ENCODE results near the gene OR4D9.
"Not testable (repeated sequence)": the region's sequence is repeated elsewhere in the genome, so short reads cannot be mapped to it uniquely, and the experiment has no call there.

Gene OR4D9

GRCh38 chr11:59510941-59511589 lies at the start of gene OR4D9:
TSS of gene OR4D9 (plus strand) at chr11:59511539. CDS start at chr11:59514913, 3,374 bp downstream.
- no peak for FAIRE-seq

- FAIRE-seq = no peak
These were observed 48.1 kb upstream of the OR4D9 start for GRCh38 chr11:59463190-59463641.

- no peak for FAIRE-seq
These were observed 38.3 kb upstream of the OR4D9 start, which contains the start of gene OR4D10 for GRCh38 chr11:59473015-59473414. TSS of gene OR4D10 (plus strand) at chr11:59473315. CDS start at chr11:59477430, 4,115 bp downstream.

- FAIRE-seq = no peak
These were observed 36.2 kb upstream of the OR4D9 start for GRCh38 chr11:59475176-59475575.

DNA sequence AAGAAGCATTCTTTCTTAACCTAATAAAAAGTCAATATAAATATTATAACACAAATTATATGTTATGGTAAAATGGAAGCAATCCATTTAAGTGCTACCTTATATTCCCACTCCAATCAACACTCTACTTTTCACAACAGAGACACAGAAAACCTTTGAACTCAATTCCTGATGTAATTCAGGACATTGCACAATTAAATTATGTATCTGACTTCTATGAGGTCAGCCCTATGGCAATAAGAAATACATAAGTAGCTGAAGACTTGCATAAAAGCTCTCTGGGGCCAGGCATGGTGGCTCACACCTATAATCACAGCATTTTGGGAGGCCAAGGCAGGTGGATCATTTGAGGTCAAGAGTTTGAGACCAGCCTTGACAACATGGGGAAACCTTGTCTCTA lies 31.4 kb upstream of the OR4D9 start:
- peak; percentile 47 for FAIRE-seq

DNA sequence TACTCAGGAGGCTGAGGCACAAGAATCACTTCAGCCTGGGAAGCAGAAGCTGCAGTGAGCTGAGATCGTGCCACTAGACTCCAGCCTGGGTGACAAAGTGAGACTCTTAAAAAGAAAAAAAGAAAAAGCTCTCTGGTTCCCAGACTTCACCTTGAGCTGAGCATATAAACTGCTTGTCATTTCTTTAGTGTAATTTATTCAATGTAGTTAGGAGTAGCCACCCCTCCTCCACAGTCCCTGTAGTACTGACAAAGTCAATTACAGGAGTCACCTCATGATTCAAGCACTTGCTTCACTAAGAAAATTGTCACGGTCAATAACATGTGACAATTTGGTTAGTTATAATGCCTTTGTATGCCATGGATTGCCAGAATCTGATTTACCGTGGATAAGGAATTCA lies 31.0 kb upstream of the OR4D9 start:
- FAIRE-seq = no peak

GRCh38 chr11:59501931-59502330 lies 9.4 kb upstream of the OR4D9 start:
- no peak for FAIRE-seq

DNA sequence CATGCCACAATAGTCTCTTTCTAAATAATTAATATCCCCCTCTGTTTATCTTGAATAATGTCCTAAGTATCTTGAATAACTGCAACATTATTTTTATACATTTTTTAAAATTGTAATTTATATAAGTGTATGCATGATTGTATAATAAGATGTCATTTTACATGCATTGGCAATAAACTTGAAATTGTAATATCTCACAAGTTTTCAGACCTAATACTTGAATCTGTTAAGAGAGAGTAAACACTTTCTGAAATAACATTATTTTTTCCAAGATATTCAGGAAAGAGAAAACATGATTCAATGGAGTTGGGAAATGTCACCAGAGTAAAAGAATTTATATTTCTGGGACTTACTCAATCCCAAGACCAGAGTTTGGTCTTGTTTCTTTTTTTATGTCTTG lies 8.1 kb upstream of the OR4D9 start, which contains the start of gene OR4D11:
Gene OR4D11, plus strand, starts transcription at position 301 of the 400 bp plus-strand sequence. Its CDS starts 0 bp downstream, at position 301.
- FAIRE-seq = peak; percentile 52

DNA sequence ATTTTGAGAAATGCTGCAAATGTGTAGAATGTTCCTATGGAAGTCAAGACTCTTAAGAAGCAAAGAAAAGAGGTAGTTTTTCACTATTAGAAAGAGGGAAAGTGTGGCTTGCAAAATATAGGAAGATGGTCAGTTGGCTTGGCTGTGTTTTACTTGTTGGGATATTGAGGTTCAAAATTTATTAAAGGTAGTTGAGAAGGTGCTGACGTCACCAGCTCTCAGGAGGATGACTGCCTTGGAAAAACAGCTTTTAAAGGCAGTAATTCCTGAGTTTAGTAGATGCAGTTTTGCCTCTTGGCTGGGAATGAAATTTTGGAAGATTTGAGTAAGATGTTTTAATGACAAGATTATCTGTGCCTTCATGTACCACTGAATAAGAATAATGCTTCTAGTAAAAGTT lies 336 bp downstream of the OR4D9 start:
- no peak for FAIRE-seq

DNA sequence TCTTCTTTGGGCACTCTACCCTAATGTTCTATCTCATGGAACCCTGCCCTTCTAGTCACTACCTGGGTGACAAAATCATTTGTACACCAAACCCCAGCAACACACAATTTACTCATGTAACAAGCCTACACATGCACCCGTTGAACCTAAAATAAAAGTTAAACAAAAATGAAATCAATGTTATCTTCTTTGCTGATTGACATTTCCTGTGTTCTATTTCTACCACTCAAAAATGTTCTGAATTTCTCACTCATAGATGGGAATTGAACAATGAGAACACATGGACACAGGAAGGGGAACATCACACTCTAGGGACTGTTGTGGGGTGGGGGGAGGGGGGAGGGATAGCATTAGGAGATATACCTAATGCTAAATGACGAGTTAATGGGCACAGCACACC lies 8.8 kb downstream of the OR4D9 start:
- FAIRE-seq = not testable (repeated sequence)

- no peak for FAIRE-seq
These were observed 9.4 kb downstream of the OR4D9 start for GRCh38 chr11:59520741-59521140.

DNA sequence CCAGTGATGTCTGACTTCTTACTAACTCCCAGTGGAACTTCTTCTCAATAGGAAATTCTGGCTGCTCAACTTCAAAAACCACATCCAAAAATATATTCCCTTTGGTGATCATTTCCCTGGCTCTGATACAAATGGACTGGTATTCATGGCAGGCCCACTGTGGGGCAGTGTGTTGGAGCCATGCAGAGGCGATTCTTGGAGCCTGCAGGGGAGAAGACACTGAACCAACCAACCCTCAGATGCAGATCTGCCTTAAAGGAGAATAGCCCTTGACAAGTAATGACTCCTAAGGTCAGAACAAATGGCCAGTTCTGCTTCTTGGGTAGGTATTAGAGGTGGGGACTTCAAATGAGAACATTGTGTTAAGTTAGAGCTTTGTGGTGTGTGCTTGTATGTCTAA lies 12.2 kb downstream of the OR4D9 start:
- no peak for FAIRE-seq

DNA sequence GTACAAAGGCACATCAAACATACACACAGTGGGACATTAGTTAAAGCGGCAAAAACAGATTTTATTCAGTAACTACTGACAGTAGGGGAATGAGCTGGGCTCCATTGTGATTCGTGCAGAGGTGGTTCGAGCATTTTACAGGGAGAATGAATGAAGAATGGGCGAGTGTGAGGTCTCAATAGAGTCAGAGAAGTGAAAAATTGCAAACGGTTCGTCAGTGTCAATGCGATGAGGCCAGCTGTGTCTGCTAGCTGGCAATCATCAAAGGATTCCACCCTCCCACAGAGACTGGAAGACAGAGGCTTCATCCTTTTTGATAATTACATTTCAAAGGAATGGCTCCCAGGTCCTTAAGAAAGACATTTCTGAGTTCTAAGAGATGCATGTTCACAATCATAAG lies 17.4 kb downstream of the OR4D9 start:
- no peak for FAIRE-seq

DNA sequence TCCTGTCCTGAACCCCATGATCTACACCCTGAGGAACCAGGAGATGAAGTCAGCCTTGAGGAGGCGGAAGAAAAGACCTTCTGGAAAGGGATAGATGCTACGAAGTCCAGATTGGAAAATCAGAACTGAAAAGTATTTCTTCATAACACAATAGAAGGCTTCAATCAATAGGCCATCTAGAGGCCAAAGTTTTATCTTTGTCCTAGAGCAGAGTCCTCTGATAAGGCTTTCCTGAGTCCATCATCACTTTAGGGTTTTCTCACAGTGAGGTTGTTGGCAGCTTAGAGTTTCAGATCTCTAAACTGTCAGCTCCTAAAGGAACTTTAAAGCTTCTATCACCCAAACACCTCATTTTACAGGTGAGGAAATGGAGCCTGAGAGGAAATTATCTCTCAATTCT lies 21.3 kb downstream of the OR4D9 start:
- FAIRE-seq = no peak

DNA sequence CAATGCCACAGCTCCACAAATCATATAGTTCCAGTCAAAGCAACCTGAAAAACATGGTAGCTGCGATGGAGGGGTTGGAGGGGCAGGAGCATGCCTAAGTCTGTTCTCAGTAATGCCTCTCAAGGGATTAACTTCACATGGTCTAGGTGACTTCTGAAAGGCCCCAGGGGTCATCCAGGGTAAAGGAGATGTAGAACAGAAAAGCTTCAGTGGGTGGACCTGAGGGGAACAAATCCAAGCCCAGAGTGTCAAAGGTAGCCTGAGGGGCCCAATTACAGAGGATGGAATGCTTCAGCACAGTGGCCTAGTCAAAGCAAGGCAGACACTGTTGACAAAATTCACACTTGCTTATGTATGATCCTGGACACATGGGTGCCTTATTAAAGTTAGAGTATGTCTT lies 23.3 kb downstream of the OR4D9 start:
- FAIRE-seq = no peak

DNA sequence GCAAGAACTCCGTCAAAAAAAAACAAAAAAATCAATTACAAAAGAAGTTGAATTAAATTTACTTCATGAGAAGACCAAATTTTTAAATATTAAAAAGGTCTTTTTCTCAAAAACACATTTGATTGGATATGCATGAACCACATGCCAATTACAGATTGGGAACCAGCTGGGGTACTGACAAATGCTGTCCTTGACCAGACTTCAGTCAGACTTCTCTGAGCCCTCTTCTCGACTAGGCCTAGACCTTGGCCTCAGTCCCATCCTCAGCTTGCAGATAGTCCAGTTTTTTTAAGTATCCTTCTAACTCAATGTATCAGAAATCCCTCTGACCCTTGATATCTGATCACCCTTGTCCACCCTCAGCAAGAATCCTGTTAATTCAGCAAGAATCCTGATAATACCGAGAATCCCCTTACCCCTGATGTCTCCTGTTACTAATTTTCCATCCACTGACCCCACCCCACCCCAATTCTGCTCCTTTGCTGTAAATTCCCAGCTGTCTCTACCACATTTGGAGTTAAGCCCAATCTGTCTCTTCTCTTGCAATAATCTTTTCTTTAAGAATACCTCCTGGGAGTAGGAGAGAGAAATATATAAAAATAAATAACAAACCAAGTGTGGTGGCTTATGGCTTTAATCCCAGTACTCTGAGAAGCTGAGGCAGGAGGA lies 30.9 kb downstream of the OR4D9 start:
- no peak for FAIRE-seq

GRCh38 chr11:59543713-59544112 lies 32.4 kb downstream of the OR4D9 start:
- not testable (repeated sequence) for FAIRE-seq

DNA sequence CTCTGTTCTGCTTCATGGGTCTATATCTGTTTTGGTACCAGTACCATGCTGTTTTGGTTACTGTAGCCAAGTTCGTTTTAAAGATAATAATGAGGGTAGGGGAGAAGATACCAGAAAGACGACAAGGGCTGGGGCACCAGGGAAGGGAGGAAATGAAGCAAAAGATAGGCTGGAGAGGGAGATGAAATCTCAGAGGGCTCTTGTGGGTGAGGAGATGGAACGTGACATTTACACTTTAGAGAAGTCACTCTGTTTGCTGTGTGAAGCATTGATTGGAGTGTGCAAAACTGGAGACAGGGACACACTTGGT lies 33.5 kb downstream of the OR4D9 start:
- FAIRE-seq = no peak

GRCh38 chr11:59545179-59546020 lies 34.1 kb downstream of the OR4D9 start:
- FAIRE-seq = no peak

GRCh38 chr11:59547605-59548308 lies 36.4 kb downstream of the OR4D9 start:
- not testable (repeated sequence) for FAIRE-seq

- no peak for FAIRE-seq
These were observed 36.9 kb downstream of the OR4D9 start for GRCh38 chr11:59548309-59548656.

GRCh38 chr11:59550368-59550841 lies 39.1 kb downstream of the OR4D9 start:
- FAIRE-seq = no peak
